Tibial artery (tissue), 4 donors: ENCODE measurements around the gene OR10A2.
"Not testable (repeated sequence)": the region's sequence is repeated elsewhere in the genome, so short reads cannot be mapped to it uniquely, and the experiment has no call there.

ENCODE experiments used
- DNase-seq, 2 donors: peaks; one replicate each; pipeline ENCODE4 v3.0.0-alpha.2; 2019
- H3K27ac ChIP-seq, 2 donors: fragments of 200-600 bp; sonication (generic) in 1 of 2; 1 replicate in 1 of 2; 2 replicates in 1 of 2; pipeline ENCODE4 v1.5.1; 2018 to 2019; ENCODE audit warnings: mild to moderate bottlenecking in 1 of 2
- H3K27me3 ChIP-seq, 2 donors: fragments of 200-600 bp; sonication (generic) in 1 of 2; one replicate each; pipeline versions ENCODE4 v1.5.1 to v1.6.0; 2016 to 2019
- H3K36me3 ChIP-seq, 3 donors: fragments of 200-600 bp; sonication (generic) in 2 of 3; one replicate each; pipeline ENCODE4 v1.5.1; 2016 to 2019; ENCODE audit warnings: mild to moderate bottlenecking in 2 of 3
- H3K4me1 ChIP-seq, 4 donors: fragments of 200-600 bp; sonication (generic) in 2 of 4; 1 replicate in 3 of 4; 2 replicates in 1 of 4; pipeline ENCODE4 v1.5.1; 2016 to 2019
- H3K4me3 ChIP-seq, 2 donors: fragments of 200-600 bp; sonication (generic) in 1 of 2; 1 replicate in 1 of 2; 2 replicates in 1 of 2; pipeline ENCODE4 v1.5.1; 2018 to 2019; ENCODE audit warnings: mild to moderate bottlenecking in 2 of 2
- H3K9me3 ChIP-seq, 3 donors: fragments of 200-600 bp; sonication (generic) in 1 of 3; one replicate each; pipeline ENCODE4 v1.5.1; 2016 to 2019
- intact Hi-C: fragments of 100-400 bp; cut with DNase I; formaldehyde crosslinking; loops from one replicate; pipeline ENCODE4 v1.15.0; 2023; ENCODE audit warnings: low total_unique reads
- TF ChIP-seq, protein P1 (sequence below), 2 experiments: fragments of 200-600 bp in 1 of 2; fragments of 450-650 bp in 1 of 2; IDR thresholded peaks; one replicate each; pipeline ENCODE4 v1.5.1; 2017 to 2019; ENCODE audit warnings: antibody characterized with exemption in 2 of 2, mild to moderate bottlenecking in 1 of 2, moderate library complexity in 1 of 2

The OR10A2 gene

GRCh38 chr11:6864438-6864837 lies 1.6 kb downstream of the OR10A2 start:
- intact Hi-C loops: no loop called here
- Histone ChIP-seq H3K27ac (no peak overlapping the region), H3K4me3 (no peak overlapping the region), H3K27me3 (no peaks in the 10 kb centered on the region), H3K4me1 (no peaks in the 10 kb centered on the region), H3K36me3 (no peaks in the 10 kb centered on the region), H3K9me3 (no peaks in the 10 kb centered on the region)
- TF ChIP-seq, protein P1, sequence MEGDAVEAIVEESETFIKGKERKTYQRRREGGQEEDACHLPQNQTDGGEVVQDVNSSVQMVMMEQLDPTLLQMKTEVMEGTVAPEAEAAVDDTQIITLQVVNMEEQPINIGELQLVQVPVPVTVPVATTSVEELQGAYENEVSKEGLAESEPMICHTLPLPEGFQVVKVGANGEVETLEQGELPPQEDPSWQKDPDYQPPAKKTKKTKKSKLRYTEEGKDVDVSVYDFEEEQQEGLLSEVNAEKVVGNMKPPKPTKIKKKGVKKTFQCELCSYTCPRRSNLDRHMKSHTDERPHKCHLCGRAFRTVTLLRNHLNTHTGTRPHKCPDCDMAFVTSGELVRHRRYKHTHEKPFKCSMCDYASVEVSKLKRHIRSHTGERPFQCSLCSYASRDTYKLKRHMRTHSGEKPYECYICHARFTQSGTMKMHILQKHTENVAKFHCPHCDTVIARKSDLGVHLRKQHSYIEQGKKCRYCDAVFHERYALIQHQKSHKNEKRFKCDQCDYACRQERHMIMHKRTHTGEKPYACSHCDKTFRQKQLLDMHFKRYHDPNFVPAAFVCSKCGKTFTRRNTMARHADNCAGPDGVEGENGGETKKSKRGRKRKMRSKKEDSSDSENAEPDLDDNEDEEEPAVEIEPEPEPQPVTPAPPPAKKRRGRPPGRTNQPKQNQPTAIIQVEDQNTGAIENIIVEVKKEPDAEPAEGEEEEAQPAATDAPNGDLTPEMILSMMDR (IDR thresholded peaks at IDR 0.05): no peak
- DNase-seq: no peak

DNA sequence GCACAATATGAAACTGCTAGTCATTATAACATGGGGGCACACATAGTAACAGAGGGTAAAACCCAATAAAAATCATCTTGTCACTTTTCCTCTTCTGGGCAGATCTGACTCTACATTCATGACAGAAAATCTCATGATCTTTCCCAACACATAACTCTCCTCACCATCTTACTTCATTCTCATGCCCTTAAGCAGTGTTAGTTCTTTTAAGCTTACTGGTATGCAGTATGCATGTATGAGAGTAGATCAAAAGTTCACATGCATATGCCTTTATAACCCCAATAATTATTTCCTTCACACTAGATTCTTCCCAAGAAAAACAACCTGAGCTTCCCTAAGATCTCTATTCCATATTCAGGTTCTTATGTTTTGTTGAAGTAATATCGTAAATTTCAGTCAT lies 8.4 kb downstream of the OR10A2 start:
- DNase-seq: no peak
- no peaks in the 10 kb centered on the region for H3K4me1 ChIP-seq
- no peaks in the 10 kb centered on the region for H3K9me3 ChIP-seq
- no peak overlapping the region for H3K27ac ChIP-seq
- no peaks in the 10 kb centered on the region for H3K27me3 ChIP-seq
- H3K4me3 ChIP-seq: no peak overlapping the region
- TF ChIP-seq, protein P1 (IDR thresholded peaks at IDR 0.05): no peak
- intact Hi-C loops: no loop called here
- no peaks in the 10 kb centered on the region for H3K36me3 ChIP-seq

GRCh38 chr11:6875761-6876160 lies 12.9 kb downstream of the OR10A2 start:
- H3K4me1 ChIP-seq: no peaks in the 10 kb centered on the region
- TF ChIP-seq, protein P1 (IDR thresholded peaks at IDR 0.05): no peak
- DNase-seq: no peak

DNA sequence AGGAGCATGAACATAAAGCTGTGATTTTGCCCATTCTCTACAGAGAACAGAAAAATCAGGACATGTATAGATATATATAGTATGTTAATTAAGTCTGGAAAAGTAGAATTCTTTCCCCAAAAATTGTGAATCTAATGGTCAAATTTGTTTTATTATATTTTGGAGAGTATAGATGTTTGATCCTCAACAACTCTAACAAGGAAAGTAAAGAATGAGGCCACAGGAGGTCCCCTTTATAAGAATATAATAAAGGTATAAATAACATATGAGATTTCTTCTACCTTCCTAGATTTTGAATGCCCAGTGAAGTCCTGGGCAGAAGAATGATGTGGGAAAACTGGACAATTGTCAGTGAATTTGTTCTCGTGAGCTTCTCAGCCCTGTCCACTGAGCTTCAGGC lies 13.5 kb downstream of the OR10A2 start, which contains the start of gene OR10A4:
Gene OR10A4 (plus strand): TSS at position 301 of the 400 bp plus-strand sequence. CDS start 23 bp downstream, at position 324.
- H3K36me3 ChIP-seq: no peaks in the 10 kb centered on the region
- TF ChIP-seq, protein P1 (IDR thresholded peaks at IDR 0.05): no peak
- no peak within 1 kb of the TSS for H3K4me3 ChIP-seq
- no peaks in the 10 kb centered on the region for H3K27me3 ChIP-seq
- H3K9me3 ChIP-seq: no peaks in the 10 kb centered on the region
- no peaks in the 10 kb centered on the region for H3K4me1 ChIP-seq
- H3K27ac ChIP-seq: no peak within 1 kb of the TSS
- intact Hi-C loops: no loop called here
- no peak for DNase-seq

More at GRCh38 chr11:6875761-6876160, 12.9 kb downstream of the OR10A2 start:
- no peak overlapping the region for H3K27ac ChIP-seq
- no peaks in the 10 kb centered on the region for H3K27me3 ChIP-seq
- no peaks in the 10 kb centered on the region for H3K9me3 ChIP-seq
- H3K4me3 ChIP-seq: no peak overlapping the region
- intact Hi-C loops: no loop called here
- no peaks in the 10 kb centered on the region for H3K36me3 ChIP-seq

- Histone ChIP-seq H3K27ac (no peak overlapping the region), H3K36me3 (no peaks in the 10 kb centered on the region), H3K4me3 (no peak overlapping the region), H3K27me3 (no peaks in the 10 kb centered on the region), H3K4me1 (no peaks in the 10 kb centered on the region), H3K9me3 (no peaks in the 10 kb centered on the region)
- intact Hi-C loops: no loop called here
- DNase-seq: no peak
- TF ChIP-seq, protein P1 (IDR thresholded peaks at IDR 0.05): no peak
Observed at GRCh38 chr11:6876914-6877313, 14.1 kb downstream of the OR10A2 start.

DNA sequence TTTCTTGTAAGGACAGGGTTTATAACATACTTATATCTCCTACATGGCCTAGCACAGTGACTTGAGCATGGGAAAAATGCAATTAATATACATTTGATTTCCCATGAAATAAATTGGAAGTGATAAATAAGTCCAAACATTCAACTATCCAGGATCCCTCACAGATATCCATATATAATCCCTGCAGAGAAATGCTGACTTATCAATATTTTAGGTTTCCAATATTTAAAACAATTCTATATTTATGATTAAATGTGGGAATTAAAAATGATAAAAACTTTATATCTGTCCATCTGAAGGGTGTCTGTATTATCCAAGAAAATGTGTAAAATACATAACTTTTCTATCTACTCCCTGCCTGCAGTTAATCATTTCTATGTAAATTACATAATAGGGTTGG lies 19.9 kb downstream of the OR10A2 start:
- no peaks in the 10 kb centered on the region for H3K9me3 ChIP-seq
- intact Hi-C loops: no loop called here
- TF ChIP-seq, protein P1 (IDR thresholded peaks at IDR 0.05): no peak
- no peak overlapping the region for H3K27ac ChIP-seq
- H3K4me1 ChIP-seq: no peaks in the 10 kb centered on the region
- H3K4me3 ChIP-seq: no peak overlapping the region
- H3K36me3 ChIP-seq: no peaks in the 10 kb centered on the region
- DNase-seq: no peak
- no peaks in the 10 kb centered on the region for H3K27me3 ChIP-seq

DNA sequence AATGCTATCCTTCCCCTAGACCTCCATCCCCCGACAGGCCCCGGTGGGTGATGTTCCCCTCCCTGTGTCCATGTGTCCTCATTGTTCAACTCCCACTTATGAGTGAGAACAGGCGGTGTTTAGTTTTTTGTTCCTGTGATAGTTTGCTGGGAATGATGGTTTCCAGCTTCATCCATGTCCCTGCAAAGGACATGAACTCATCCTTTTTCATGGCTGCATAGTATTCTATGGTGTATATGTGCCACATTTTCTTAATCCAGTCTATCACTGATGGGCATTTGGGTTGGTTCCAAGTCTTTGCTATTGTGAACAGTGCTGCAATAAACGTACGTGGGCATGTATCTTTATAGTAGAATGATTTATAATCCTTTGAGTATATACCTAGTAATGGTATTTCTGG lies 24.9 kb downstream of the OR10A2 start:
- intact Hi-C loops: not testable (repeated sequence)

More for the DNA sequence above, 24.9 kb downstream of the OR10A2 start:
- not testable (repeated sequence) for H3K9me3 ChIP-seq, H3K27me3 ChIP-seq, H3K27ac ChIP-seq, H3K4me1 ChIP-seq, H3K4me3 ChIP-seq, H3K36me3 ChIP-seq, DNase-seq
